Effector CD4-positive, alpha-beta T cell (primary cell): ENCODE results near the gene TGFB1I1. TPM values are rescaled to one million over a fixed set of nuclear protein-coding genes. Genes with fewer than 3 reads are reported as not detected.
"Not testable (repeated sequence)": the region's sequence is repeated elsewhere in the genome, so short reads cannot be mapped to it uniquely, and the experiment has no call there.

Experiments used
- DNase-seq: peaks from one replicate; pipeline ENCODE4 v3.0.0-alpha.2; 2020
- total RNA-seq: gene quantifications from one replicate; lab custom pipeline; 2026; lab: John Stamatoyannopoulos, UW

TGFB1I1 gene
- not detected for total RNA-seq

GRCh38 chr16:31471875-31472708, at the start of gene TGFB1I1:
Gene TGFB1I1, plus strand, starts transcription at chr16:31472152. Its CDS starts 37 bp downstream, at chr16:31472189.
- no peak for DNase-seq

DNA sequence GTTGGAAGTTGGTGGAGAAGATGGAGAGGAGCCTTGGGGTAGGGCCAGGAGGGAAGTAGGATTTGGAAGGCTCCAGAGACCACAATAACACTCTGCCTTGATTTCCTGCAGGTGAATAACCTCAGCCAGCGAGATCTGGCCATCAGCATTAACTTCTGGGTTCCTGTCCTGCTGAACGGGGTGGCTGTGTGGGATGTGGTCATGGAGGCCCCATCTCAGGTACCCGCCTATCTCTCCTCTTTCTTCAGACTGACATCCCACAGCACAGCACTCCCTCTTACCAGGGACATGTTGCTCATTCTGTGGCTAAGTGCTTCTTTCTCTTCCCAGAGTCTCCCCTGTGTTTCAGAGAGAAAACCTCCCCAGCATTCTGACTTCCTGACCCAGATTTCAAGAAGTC, 48.7 kb upstream of the TGFB1I1 start:
- no peak for DNase-seq

DNA sequence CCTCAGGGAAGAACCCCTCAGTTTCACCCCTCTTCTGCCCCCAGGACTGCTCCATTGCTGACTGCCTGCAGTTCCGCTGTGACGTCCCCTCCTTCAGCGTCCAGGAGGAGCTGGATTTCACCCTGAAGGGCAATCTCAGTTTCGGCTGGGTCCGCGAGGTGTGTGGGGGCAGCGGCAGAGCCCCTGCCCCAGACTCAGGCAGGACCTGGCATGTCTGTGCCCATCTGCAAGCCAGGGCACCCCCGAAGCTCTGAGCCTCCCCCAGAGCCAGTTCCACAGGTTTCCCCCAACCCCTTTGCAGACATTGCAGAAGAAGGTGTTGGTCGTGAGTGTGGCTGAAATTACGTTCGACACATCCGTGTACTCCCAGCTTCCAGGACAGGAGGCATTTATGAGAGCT, 48.2 kb upstream of the TGFB1I1 start:
- no peak for DNase-seq

DNA sequence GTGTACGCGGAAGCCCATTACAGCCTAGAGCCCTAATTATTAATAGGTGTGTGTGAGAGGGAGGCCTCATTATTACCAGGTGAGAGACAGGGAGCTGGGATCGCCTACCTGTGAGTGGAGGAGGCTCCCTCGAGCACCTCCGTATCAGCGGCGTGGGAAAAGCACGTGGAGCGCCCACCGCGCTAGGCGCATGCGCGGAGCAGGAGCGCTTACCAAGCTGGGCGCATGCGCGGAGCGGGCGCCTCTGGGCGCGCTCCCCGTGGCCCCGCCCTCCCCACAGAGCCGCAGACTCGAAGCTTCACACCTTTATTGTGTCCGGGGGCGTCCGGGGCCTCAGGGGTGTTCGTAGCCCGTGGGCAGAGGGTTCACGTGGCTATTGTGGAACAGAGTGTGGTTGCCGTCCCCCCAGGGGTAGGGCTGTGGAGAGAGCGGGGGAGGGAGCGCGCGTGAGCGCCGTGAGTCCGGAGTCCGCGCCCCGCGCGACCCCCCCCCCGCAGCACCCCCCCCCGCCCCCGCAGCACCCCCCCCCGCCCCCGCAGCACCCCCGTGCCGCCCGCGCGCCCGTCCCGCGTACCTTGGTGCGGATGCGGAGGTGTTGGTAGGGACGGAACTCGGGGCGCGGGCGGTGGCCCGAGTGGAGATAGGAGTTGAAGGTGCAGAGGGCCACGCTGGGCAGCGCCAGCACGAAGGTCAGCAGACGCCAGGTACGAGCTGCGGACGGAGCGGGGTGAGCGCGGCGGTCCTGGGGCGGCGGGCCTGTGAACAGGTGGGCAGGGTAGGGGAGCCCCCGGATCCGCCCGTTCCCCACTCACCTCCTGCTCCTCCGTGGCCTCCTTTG, 44.3 kb upstream of the TGFB1I1 start:
- DNase-seq = peak; percentile 23

DNA sequence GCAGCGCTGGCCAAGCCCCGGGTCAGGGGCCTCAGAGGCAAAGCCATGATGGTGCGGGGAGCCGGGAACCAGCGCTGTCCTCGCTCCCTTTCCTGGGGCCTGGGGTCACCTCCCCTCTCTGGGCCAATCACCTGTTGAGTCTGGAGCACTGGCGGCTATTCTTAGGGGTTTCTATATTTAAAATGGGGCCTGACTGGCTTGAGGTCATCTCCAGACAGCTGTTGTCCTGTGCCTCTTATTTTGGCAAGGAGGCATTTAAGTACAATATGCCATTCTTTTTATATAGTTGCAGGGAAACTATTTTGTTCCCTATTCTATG, 43.7 kb upstream of the TGFB1I1 start, which contains the start of gene COX6A2:
TSS of gene COX6A2 (minus strand) at position 82 of the 319 bp plus-strand sequence. CDS start at position 47, 35 bp downstream.
- DNase-seq = no peak

DNA sequence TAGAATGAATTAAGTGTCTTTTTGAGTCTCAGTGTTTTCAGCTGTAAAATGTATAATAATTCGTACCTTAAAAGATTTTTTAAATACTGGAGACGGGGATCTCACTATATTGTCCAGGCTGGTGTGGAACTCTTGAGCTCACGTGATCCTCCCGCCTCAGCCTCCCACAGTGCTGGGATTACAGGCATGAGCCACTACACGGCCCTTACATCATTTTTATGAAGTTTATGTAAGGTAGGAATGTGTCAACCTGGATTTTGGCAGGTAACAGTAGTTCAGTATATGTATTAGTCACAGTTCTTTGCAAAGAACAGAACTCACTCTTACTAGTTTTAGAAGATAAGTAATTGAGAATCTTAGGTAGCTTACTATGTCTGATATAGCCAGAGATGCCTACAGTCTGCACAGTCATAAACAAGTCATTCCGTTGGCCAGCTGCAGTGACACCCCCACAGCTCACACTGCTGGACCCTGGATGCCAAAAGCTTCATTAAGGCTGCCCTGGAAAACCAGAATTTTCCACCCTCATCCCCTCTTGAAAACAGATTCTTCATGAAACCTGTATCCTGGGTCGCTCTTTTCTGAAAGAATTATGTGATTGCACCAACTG, 43.2 kb upstream of the TGFB1I1 start:
- no peak for DNase-seq

GRCh38 chr16:31429314-31429713, 42.6 kb upstream of the TGFB1I1 start:
- no peak for DNase-seq

GRCh38 chr16:31429796-31430195, 42.2 kb upstream of the TGFB1I1 start:
- DNase-seq = no peak

DNA sequence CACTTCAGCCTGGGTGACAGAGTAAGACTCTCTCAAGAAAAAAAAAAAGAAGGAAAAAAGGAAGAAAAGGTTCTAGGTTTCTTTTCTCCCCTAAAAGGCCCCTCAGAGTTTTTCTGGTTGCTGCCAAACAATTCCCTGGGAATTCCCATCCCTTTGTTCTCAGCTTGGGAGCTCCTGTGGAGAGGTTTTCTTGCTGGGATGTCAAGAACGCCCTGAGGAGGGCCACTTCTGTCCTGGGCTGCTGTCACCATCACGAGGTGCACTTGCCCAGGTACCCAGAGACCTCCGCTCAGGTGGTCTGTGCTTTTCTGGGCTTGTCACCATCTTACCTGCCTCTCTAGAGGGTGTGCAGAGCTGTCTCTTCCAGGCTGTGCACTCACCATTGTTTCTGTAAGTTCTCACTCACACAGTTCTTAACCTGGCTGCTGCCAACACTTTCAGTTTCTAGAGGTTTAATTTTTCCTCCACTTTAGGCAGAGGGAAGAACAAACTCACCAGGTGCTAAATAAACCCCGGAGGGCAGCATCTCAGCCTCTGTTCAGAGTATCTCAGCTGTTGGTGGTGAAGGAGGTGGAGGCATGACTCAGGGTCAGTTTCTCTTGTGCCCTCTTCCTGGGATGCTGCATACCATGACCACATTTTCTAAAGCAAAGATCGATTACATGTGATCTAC, 41.4 kb upstream of the TGFB1I1 start:
- no peak for DNase-seq

DNA sequence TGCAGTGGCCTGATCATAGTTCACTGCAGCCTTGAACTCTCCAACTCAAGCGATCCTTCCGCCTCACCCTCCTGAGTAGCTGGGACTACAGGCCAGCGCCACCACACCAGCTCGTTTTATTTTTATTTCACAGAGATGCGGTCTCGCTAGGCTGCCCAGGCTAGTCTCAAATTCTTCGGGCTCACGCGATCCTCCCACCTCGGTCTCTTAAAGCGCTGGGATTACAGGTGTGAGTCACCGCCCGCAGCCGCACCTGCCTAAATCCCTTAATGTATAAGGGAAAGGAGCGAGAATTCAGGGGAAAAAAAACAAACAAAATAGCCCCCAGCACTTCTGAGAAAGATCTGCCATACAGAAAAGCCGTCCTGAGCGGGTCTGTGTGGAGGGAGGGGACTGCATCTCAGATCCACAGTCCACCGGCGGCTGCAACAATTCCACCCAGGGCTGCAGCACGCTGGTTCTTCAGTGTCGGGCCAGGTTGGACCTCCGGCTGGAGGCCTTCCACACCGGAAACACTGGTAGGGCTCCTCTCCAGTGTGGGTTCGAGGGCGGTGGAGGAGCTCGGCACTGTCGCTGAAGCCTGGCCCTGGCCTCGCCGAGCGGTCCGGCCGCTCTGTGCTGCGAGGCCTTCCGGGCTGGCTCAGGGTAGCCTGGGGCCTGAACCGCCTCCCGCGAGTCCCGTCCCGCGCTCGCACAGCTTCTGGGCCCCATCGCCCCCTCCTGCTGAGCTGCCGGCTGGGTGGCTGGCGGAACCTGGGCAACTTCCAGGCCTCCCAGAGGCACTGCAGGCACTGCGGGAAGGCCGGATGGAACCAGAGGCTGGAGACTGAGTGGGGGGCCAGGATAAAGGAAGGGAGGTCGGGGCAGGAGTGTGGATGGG, 36.4 kb upstream of the TGFB1I1 start:
- DNase-seq = no peak

GRCh38 chr16:31436221-31437045, 35.5 kb upstream of the TGFB1I1 start:
- no peak for DNase-seq

GRCh38 chr16:31438414-31438813, 33.5 kb upstream of the TGFB1I1 start:
- no peak for DNase-seq

DNA sequence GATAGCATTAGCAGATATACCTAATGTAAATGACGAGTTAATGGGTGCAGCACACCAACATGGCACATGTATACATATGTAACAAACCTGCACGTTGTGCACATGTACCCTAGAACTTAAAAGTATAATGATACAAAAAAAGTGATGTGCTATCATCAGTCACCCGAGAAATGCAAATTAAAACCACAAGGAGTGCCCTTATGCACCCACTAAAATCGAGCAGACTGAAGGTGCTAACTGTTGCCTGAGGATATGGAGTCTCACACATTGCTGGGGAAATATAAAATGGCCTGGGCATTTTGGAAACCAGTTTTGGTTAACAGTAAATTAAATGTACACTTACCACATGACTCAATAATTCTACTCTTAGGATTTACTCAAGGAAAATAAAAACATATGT, 32.9 kb upstream of the TGFB1I1 start:
- DNase-seq = not testable (repeated sequence)

- no peak for DNase-seq
Observed at GRCh38 chr16:31439519-31439918, 32.4 kb upstream of the TGFB1I1 start.

DNA sequence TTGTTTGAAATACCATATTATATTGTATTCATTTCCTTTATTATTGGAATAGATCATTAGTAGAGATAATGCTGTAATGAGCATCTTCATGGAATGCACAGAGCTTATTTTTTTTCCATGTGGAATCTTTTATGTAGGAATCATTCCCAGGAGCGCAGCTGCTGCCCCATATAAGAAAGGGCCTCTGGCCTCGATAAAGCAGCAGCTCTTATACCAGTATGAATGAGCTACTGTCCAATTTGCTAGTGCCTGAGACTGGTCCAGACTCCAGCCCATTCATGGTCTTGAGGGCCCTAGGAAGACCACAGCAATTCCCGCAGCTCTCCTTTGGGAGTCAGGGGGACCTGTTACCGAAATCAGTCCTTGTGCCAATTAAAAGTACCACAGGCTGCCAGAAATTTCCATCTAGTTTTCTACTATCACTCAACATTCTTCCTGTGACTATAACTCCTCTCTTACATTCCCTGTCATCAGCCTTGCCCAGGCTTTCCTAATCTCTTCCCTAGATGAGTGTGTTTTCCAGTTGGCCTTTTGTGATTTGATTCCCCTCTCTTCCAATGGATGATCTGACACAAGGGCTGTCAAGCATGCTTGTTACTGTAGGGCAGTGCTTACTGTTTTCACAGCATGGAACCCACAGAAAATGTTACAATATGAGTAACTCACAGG, 31.3 kb upstream of the TGFB1I1 start:
- DNase-seq = no peak

DNA sequence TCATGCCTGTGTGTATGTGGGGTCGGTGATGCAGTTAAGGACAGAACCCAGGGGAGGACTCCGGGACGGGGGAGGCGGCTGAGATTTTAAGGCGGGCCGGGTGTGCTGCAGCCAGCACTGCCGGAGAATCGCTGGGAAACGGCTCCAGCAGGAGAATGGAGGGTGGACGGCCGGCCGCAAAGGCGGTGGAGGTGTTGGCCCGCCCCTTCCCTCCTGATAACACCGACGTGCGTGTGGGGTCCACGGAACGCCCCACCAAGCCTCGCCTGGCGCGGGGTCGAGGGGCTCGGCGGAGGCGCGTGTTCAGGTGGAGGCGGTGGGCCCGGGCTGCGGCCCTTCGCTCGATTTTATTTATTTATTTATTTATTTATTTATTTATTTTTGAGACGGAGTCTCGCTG, 30.0 kb upstream of the TGFB1I1 start:
- DNase-seq = no peak

DNA sequence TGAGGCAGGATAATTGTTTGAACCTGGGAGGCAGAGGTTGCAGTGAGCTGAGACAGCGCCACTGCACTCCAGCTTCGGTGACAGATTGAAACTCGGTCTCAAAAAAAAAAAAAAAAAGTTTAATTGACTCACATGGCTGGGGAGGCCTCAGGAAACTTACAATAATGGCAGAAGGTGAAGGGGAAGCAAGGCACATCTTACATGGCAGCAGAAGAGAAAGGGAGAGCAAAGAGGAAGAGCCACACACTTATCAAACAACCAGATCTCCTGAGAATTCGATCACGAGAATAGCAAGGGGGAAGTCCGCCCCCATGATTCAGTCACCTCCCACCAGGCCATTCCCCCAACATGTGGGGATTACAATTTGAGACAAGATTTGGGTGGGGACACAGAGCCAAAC, 26.0 kb upstream of the TGFB1I1 start:
- DNase-seq = not testable (repeated sequence)

- no peak for DNase-seq
Observed at GRCh38 chr16:31451201-31451600, 20.8 kb upstream of the TGFB1I1 start.

GRCh38 chr16:31451681-31452351, 20.1 kb upstream of the TGFB1I1 start:
- no peak for DNase-seq

DNA sequence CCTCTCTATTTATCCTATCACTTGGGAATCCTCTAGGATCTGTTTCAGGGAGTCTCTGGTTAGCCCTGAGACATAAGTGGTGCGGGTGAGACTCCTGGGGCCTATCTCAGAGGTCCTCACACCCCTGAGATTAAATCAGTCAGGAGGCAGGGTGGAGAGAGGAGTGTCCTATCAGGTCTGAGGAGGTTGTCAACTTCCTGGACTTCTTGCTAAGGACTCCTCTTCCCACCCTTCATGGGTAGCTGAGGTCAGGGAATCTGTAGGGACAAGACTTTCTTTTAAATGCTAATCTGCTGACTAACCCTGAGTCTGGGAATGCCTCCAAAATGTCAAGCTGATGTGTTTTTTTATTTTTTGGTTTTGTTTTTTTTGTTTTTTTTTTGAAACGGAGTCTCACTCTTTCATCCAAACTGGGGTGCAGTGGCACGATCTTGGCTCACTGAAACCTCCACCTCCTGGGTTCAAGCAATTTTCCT, 19.3 kb upstream of the TGFB1I1 start:
- DNase-seq = no peak
